Islet precursor cell (in vitro differentiated cells): ENCODE measurements around the gene PLXNC1.
"Not testable (repeated sequence)": the region's sequence is repeated elsewhere in the genome, so short reads cannot be mapped to it uniquely, and the experiment has no call there.

Experiments
- DNase-seq: peaks from one replicate; pipeline ENCODE4 v3.0.0-alpha.2; 2018

Gene PLXNC1

GRCh38 chr12:94308612-94309011 lies 160.2 kb downstream of the PLXNC1 start:
- no peak for DNase-seq

GRCh38 chr12:94309373-94309772 lies 161.0 kb downstream of the PLXNC1 start:
- no peak for DNase-seq

- DNase-seq = no peak
These were observed 164.0 kb downstream of the PLXNC1 start for GRCh38 chr12:94312378-94312777.

GRCh38 chr12:94316600-94316999 lies 168.2 kb downstream of the PLXNC1 start:
- DNase-seq = not testable (repeated sequence)

GRCh38 chr12:94318181-94318580 lies 169.8 kb downstream of the PLXNC1 start:
- DNase-seq = no peak

GRCh38 chr12:94320109-94320508 lies 171.7 kb downstream of the PLXNC1 start:
- no peak for DNase-seq

- no peak for DNase-seq
These were observed 174.0 kb downstream of the PLXNC1 start for GRCh38 chr12:94322346-94322745.

- no peak for DNase-seq
These were observed 177.9 kb downstream of the PLXNC1 start for GRCh38 chr12:94326234-94326633.

GRCh38 chr12:94326727-94327126 lies 178.3 kb downstream of the PLXNC1 start:
- peak; percentile 56 for DNase-seq

GRCh38 chr12:94327809-94328208 lies 179.4 kb downstream of the PLXNC1 start:
- no peak for DNase-seq

- no peak for DNase-seq
These were observed 181.0 kb downstream of the PLXNC1 start for GRCh38 chr12:94329366-94329765.

GRCh38 chr12:94333396-94333795 lies 185.0 kb downstream of the PLXNC1 start:
- no peak for DNase-seq

- no peak for DNase-seq
These were observed 188.0 kb downstream of the PLXNC1 start for GRCh38 chr12:94336211-94336925.

GRCh38 chr12:94338006-94338794 lies 189.8 kb downstream of the PLXNC1 start:
- DNase-seq = no peak

- DNase-seq = no peak
These were observed 192.2 kb downstream of the PLXNC1 start for GRCh38 chr12:94340573-94340972.

GRCh38 chr12:94353130-94353529 lies 204.8 kb downstream of the PLXNC1 start:
- DNase-seq = no peak
